Fibroblast of pulmonary artery (primary cell): Measurements from ENCODE around the gene HOXA11.

Source experiments
- DNase-seq: peaks from one replicate; pipeline ENCODE4 v3.0.0-alpha.2; 2010; ENCODE audit warnings: low read depth
- H3K4me3 ChIP-seq: replicated peaks from 2 replicates; pipeline ENCODE4 v1.5.1; 2011; ENCODE audit warnings: low read depth, mild to moderate bottlenecking, control low read depth, low read length, moderate library complexity
- TF ChIP-seq, protein P1 (sequence below): IDR thresholded peaks from 2 replicates; pipeline ENCODE4 v1.5.1; 2011; ENCODE audit warnings: mild to moderate bottlenecking, control low read depth, low read length, inconsistent platforms; ENCODE audit errors: missing control alignments

HOXA11 gene

DNA sequence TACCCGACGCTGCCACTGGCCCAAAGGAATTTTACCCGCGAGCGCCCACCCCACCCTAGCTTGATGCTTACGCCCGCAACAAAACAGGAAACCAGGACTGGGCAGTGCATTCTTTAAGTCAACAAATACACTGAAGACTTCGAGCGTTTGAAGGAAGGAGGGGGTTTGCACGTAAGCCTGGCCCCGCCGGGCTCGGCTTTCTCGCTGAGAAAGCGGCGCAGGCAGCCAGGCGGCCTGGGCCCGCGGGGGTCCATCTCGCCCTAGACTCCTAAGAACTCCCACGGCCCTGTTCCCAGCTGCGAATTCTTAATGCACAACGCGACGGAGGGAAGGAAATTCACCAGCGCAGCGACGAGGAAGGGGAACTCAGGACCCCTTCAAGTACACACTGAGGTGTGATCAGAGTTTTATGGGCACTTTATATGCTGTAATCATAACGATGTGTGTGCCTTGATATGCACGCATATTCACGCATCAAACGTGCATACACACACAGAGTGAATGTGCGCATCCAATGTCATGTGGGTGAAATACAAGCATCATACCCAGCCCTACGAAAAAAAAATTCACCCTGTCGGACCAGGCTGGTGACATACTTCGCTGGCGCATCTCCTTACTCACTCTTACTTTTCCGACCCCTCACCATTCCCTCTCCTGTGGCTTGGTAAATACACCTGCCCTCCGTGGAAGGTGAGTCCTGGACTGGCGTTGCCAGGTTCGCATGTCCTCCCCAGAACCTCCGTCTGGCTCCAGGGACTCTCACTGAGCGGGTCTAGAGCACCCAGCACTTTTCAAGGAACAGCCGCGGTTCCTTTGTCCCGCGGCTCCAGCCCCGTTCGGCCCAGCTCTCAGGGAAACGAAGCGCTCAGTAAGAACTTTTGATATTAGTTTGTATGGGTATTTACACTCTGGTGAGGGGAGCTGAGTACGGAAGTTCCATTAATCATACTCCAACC lies 20.6 kb upstream of the HOXA11 start:
- no peak for DNase-seq
- no peak overlapping the region for H3K4me3 ChIP-seq
- TF ChIP-seq, protein P1, sequence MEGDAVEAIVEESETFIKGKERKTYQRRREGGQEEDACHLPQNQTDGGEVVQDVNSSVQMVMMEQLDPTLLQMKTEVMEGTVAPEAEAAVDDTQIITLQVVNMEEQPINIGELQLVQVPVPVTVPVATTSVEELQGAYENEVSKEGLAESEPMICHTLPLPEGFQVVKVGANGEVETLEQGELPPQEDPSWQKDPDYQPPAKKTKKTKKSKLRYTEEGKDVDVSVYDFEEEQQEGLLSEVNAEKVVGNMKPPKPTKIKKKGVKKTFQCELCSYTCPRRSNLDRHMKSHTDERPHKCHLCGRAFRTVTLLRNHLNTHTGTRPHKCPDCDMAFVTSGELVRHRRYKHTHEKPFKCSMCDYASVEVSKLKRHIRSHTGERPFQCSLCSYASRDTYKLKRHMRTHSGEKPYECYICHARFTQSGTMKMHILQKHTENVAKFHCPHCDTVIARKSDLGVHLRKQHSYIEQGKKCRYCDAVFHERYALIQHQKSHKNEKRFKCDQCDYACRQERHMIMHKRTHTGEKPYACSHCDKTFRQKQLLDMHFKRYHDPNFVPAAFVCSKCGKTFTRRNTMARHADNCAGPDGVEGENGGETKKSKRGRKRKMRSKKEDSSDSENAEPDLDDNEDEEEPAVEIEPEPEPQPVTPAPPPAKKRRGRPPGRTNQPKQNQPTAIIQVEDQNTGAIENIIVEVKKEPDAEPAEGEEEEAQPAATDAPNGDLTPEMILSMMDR: no peak

GRCh38 chr7:27204851-27205322 lies 19.9 kb upstream of the HOXA11 start:
- H3K4me3 ChIP-seq: no peak overlapping the region
- TF ChIP-seq, protein P1: no peak
- no peak for DNase-seq

DNA sequence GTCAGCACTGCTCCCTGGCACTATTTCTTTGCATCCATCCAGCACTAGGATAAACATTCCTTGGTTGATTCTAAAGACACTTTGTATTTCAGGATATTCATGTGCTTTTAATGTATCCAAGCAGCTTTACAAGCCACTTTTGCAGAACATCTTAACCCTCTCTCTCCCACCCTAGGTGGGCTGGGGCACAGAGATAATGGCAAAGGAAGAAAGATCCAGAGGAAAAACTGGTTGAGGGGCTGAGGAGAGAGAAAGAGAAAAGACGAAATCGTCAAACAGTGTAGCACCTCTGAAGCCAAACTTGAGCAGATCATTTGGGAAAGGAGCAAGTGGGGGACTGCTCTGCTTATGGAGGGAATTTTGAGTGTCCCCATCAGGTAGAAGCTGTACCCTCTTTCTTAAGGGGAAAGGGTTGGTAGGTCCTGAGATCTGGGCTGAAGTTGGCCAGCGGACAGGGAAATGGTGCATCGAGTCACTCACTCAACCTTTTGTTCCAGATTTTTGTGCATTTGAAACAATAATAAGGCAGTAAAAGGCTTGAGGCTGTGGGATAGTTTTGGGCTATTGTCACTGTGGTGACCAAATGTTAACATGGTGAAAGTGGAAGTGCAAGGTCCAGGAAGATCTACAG lies 19.0 kb upstream of the HOXA11 start:
- no peak for DNase-seq
- TF ChIP-seq, protein P1: no peak
- H3K4me3 ChIP-seq: no peak overlapping the region

DNA sequence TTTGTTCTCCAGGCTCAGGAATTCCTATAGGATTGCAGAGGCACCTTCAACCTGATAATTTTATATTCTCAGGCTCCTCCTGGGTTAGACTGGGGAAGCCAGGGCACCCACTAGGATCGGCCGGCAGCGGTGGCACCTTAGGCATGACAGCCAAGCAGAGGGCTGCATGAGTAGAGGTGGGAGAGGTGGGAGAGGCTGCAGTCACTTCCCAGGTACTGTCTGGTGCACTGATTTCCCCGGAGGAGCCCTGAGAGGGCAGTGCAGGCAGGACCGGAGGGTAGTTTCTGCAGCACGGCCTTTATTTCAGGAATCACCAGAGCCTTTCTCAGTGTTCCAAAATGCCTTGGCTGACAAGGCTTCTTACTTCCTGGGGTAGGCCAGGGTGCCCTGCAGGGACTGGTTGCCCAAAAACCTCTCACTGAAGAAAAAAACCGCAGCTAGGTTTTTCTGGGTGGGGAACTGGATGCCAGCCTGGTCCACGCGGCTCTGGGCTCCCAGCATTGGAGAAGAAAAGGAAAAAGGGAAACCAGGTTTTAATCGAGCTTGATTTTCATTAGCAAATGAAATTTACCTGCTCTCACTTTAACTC lies 18.4 kb upstream of the HOXA11 start:
- TF ChIP-seq, protein P1: no peak
- no peak overlapping the region for H3K4me3 ChIP-seq
- DNase-seq: no peak

- DNase-seq: no peak
Measured at GRCh38 chr7:27202862-27203134, 17.8 kb upstream of the HOXA11 start.

GRCh38 chr7:27202018-27202861 lies 17.2 kb upstream of the HOXA11 start:
- TF ChIP-seq, protein P1: no peak
- no peak for DNase-seq
- no peak overlapping the region for H3K4me3 ChIP-seq

More at GRCh38 chr7:27202862-27203134, 17.8 kb upstream of the HOXA11 start:
- H3K4me3 ChIP-seq: no peak overlapping the region
- TF ChIP-seq, protein P1: no peak
